SK-N-MC (cell line): ENCODE measurements around the gene C19orf38.

Experiments used
- DNase-seq: peaks from one replicate; pipeline ENCODE4 v3.0.0-alpha.2; 2011; ENCODE audit warnings: low read depth, low spot score
- H3K27ac ChIP-seq: fragments of 200-600 bp; sonication (generic); 2 replicates; pipeline ENCODE4 v1.5.1; 2016; ENCODE audit warnings: mixed run types
- H3K36me3 ChIP-seq: fragments of 200-600 bp; sonication (generic); 2 replicates; pipeline ENCODE4 v1.6.1; 2017; ENCODE audit warnings: antibody characterized with exemption, low read length, mixed read lengths; ENCODE audit not compliant: insufficient read depth
- H3K4me3 ChIP-seq: fragments of 200-600 bp; sonication (generic); 2 replicates; pipeline ENCODE4 v1.5.1; 2016
- H3K9ac ChIP-seq: fragments of 200-600 bp; sonication (generic); 2 replicates; pipeline ENCODE4 v1.8.0; 2017; ENCODE audit warnings: mixed run types, mixed read lengths; ENCODE audit not compliant: insufficient read length
- H3K9me3 ChIP-seq: fragments of 200-600 bp; sonication (generic); 2 replicates; pipeline ENCODE4 v1.6.1; 2017; ENCODE audit warnings: low read depth, mild to moderate bottlenecking, antibody characterized with exemption, low read length, moderate library complexity, mixed read lengths
- EZH2 ChIP-seq: fragments of 200-600 bp; sonication (generic); IDR thresholded peaks from one replicate; pipeline ENCODE4 v1.6.1; 2017; ENCODE audit warnings: antibody characterized with exemption
- FOXP2 ChIP-seq: optimal IDR thresholded peaks from 2 replicates; pipeline ENCODE3; 2011; ENCODE audit warnings: mild to moderate bottlenecking, moderate library complexity; ENCODE audit not compliant: insufficient read depth; ENCODE audit errors: extremely low read length, control extremely low read depth
- POLR2AphosphoS5 ChIP-seq: IDR thresholded peaks from 2 replicates; pipeline ENCODE4 v1.6.1; 2012; ENCODE audit warnings: mild to moderate bottlenecking, low read depth, low read length, borderline replicate concordance

C19orf38 gene

GRCh38 chr19:10848230-10848856 is at the start of gene C19orf38:
TSS of gene C19orf38 (plus strand) at chr19:10848415. CDS start at chr19:10848509, 94 bp downstream.
- Histone ChIP-seq H3K27ac (no peak within 1 kb of the TSS), H3K9ac (no peak within 1 kb of the TSS), H3K9me3 (no peaks in the 10 kb centered on the region), H3K4me3 (no peak within 1 kb of the TSS), H3K36me3 (no peaks in the 10 kb centered on the region)
- no peak for TF ChIP-seq POLR2AphosphoS5
- no peak for TF ChIP-seq EZH2
- no peak for TF ChIP-seq FOXP2
- no peak for DNase-seq

GRCh38 chr19:10800488-10800887 is 47.7 kb upstream of the C19orf38 start:
- H3K36me3 ChIP-seq: peaks cover 44% of the 10 kb centered on the region
- H3K4me3 ChIP-seq: no peak overlapping the region

GRCh38 chr19:10802479-10802878 is 45.7 kb upstream of the C19orf38 start:
- DNase-seq: no peak
- no peak overlapping the region for H3K4me3 ChIP-seq
- no peak overlapping the region for H3K9ac ChIP-seq
- peaks cover 37% of the 10 kb centered on the region for H3K36me3 ChIP-seq
- H3K9me3 ChIP-seq: no peaks in the 10 kb centered on the region
- H3K27ac ChIP-seq: no peak overlapping the region
- TF ChIP-seq FOXP2: no peak
- TF ChIP-seq EZH2: no peak
- TF ChIP-seq POLR2AphosphoS5: no peak

More at GRCh38 chr19:10800488-10800887, 47.7 kb upstream of the C19orf38 start:
- Histone ChIP-seq H3K9ac (no peak overlapping the region), H3K27ac (no peak overlapping the region), H3K9me3 (no peaks in the 10 kb centered on the region)
- no peak for DNase-seq
- TF ChIP-seq EZH2: no peak
- no peak for TF ChIP-seq FOXP2
- no peak for TF ChIP-seq POLR2AphosphoS5

- TF ChIP-seq EZH2 (no peak), FOXP2 (no peak), POLR2AphosphoS5 (no peak)
- DNase-seq: no peak
- H3K27ac ChIP-seq: no peak overlapping the region
- H3K36me3 ChIP-seq: peaks cover 37% of the 10 kb centered on the region
- no peak overlapping the region for H3K4me3 ChIP-seq
- H3K9ac ChIP-seq: no peak overlapping the region
- H3K9me3 ChIP-seq: no peaks in the 10 kb centered on the region
Measured at GRCh38 chr19:10803252-10803651, 45.0 kb upstream of the C19orf38 start.

GRCh38 chr19:10805065-10805757 is 43.0 kb upstream of the C19orf38 start:
- Histone ChIP-seq H3K9ac (no peak overlapping the region), H3K9me3 (no peaks in the 10 kb centered on the region), H3K27ac (no peak overlapping the region), H3K36me3 (peaks cover 39% of the 10 kb centered on the region), H3K4me3 (no peak overlapping the region)
- no peak for DNase-seq
- TF ChIP-seq POLR2AphosphoS5 (no peak), FOXP2 (no peak), EZH2 (no peak)

- peaks cover 39% of the 10 kb centered on the region for H3K36me3 ChIP-seq
- TF ChIP-seq FOXP2 (no peak), POLR2AphosphoS5 (no peak), EZH2 (no peak)
- H3K9ac ChIP-seq: no peak overlapping the region
- no peaks in the 10 kb centered on the region for H3K9me3 ChIP-seq
- no peak overlapping the region for H3K4me3 ChIP-seq
- no peak overlapping the region for H3K27ac ChIP-seq
- DNase-seq: no peak
Measured at GRCh38 chr19:10805758-10806247, 42.4 kb upstream of the C19orf38 start.

GRCh38 chr19:10808937-10809649 is 39.1 kb upstream of the C19orf38 start:
- Histone ChIP-seq H3K9me3 (no peaks in the 10 kb centered on the region), H3K4me3 (no peak overlapping the region), H3K9ac (no peak overlapping the region), H3K36me3 (peaks cover 25% of the 10 kb centered on the region), H3K27ac (no peak overlapping the region)
- DNase-seq: no peak
- TF ChIP-seq FOXP2 (no peak), EZH2 (no peak), POLR2AphosphoS5 (no peak)

- no peaks in the 10 kb centered on the region for H3K9me3 ChIP-seq
- H3K36me3 ChIP-seq: peaks cover 23% of the 10 kb centered on the region
- no peak overlapping the region for H3K9ac ChIP-seq
- no peak for DNase-seq
- no peak for TF ChIP-seq FOXP2
- no peak for TF ChIP-seq POLR2AphosphoS5
- TF ChIP-seq EZH2: no peak
- no peak overlapping the region for H3K4me3 ChIP-seq
- no peak overlapping the region for H3K27ac ChIP-seq
Measured at GRCh38 chr19:10809651-10810285, 38.4 kb upstream of the C19orf38 start.
